Measurements from ENCODE around the gene NFYC. TPM values are rescaled to one million over a fixed set of nuclear protein-coding genes. Genes with fewer than 3 reads are reported as not detected.

Gene NFYC
- total RNA-seq, 1 donor from 2014 or later = 62.3 TPM

- peak; percentile 46 for DNase-seq (ENCODE audit: missing footprints)
- intact Hi-C loops (cut with DNase I) = no loop called here
- ATAC-seq = no peak
These were observed 92.8 kb downstream of the NFYC start for GRCh38 chr1:40784141-40784770.

GRCh38 chr1:40784771-40785151 is 93.3 kb downstream of the NFYC start:
- ATAC-seq (peak; percentile 32), DNase-seq (ENCODE audit: missing footprints) (peak; percentile 52)
- intact Hi-C loops (cut with DNase I) = no loop called here

- ATAC-seq = no peak
- peak; percentile 22 for DNase-seq (ENCODE audit: missing footprints)
- intact Hi-C loops (cut with DNase I) = no loop called here
These were observed 93.9 kb downstream of the NFYC start for GRCh38 chr1:40785446-40785845.

- DNase-seq (ENCODE audit: missing footprints) (peak; percentile 42), ATAC-seq (no peak)
- intact Hi-C loops (cut with DNase I) = no loop called here
These were observed 94.9 kb downstream of the NFYC start for GRCh38 chr1:40786171-40786994.

GRCh38 chr1:40786995-40787705 is 95.6 kb downstream of the NFYC start:
- ATAC-seq (no peak), DNase-seq (ENCODE audit: missing footprints) (peak; percentile 43)
- intact Hi-C loops (cut with DNase I) = no loop called here

- DNase-seq (ENCODE audit: missing footprints) = peak; percentile 53
- intact Hi-C loops (cut with DNase I) = no loop called here
- no peak for ATAC-seq
These were observed 96.4 kb downstream of the NFYC start for GRCh38 chr1:40787737-40788560.

GRCh38 chr1:40788561-40789341 is 97.2 kb downstream of the NFYC start:
- DNase-seq (ENCODE audit: missing footprints) (peak; percentile 32), ATAC-seq (no peak)
- intact Hi-C loops (cut with DNase I) = no loop called here

GRCh38 chr1:40789342-40789598 is 97.8 kb downstream of the NFYC start:
- intact Hi-C loops (cut with DNase I) = no loop called here
- no peak for DNase-seq (ENCODE audit: missing footprints)
- ATAC-seq = no peak

GRCh38 chr1:40789661-40790430 is 98.3 kb downstream of the NFYC start:
- intact Hi-C loops (cut with DNase I) = no loop called here
- ATAC-seq (no peak), DNase-seq (ENCODE audit: missing footprints) (peak; percentile 5)

GRCh38 chr1:40792036-40792435 is 100.5 kb downstream of the NFYC start:
- no peak for ATAC-seq
- intact Hi-C loops (cut with DNase I) = no loop called here
- no peak for DNase-seq (ENCODE audit: missing footprints)

GRCh38 chr1:40793617-40794016 is 102.1 kb downstream of the NFYC start:
- ATAC-seq (no peak), DNase-seq (ENCODE audit: missing footprints) (peak; percentile 1)
- intact Hi-C loops (cut with DNase I) = no loop called here

- no peak for ATAC-seq
- intact Hi-C loops (cut with DNase I) = no loop called here
- DNase-seq (ENCODE audit: missing footprints) = peak; percentile 57
These were observed 102.5 kb downstream of the NFYC start for GRCh38 chr1:40794048-40794447.

GRCh38 chr1:40794974-40795715 is 103.6 kb downstream of the NFYC start:
- DNase-seq (ENCODE audit: missing footprints) (peak; percentile 13), ATAC-seq (no peak)
- intact Hi-C loops (cut with DNase I) = no loop called here

GRCh38 chr1:40795811-40796586 is 104.5 kb downstream of the NFYC start:
- intact Hi-C loops (cut with DNase I) = no loop called here
- ATAC-seq = no peak
- DNase-seq (ENCODE audit: missing footprints) = peak; percentile 17

- ATAC-seq (peak; percentile 72), DNase-seq (ENCODE audit: missing footprints) (peak; percentile 74)
- intact Hi-C loops (cut with DNase I) = no loop called here
These were observed 105.6 kb downstream of the NFYC start for GRCh38 chr1:40796939-40797667.

GRCh38 chr1:40797668-40798010 is 106.1 kb downstream of the NFYC start:
- ATAC-seq (no peak), DNase-seq (ENCODE audit: missing footprints) (peak; percentile 14)
- intact Hi-C loops (cut with DNase I) = no loop called here
